HG02938 (cell line): ENCODE measurements around the gene YBX3.

ENCODE experiments used
- ATAC-seq: cut with Tn5 transposase; IDR thresholded peaks from one replicate; pipeline ENCODE4 v1.9.1; 2021; ENCODE audit warnings: mild to moderate bottlenecking, moderate library complexity; ENCODE audit not compliant: unreplicated experiment

YBX3 gene

DNA sequence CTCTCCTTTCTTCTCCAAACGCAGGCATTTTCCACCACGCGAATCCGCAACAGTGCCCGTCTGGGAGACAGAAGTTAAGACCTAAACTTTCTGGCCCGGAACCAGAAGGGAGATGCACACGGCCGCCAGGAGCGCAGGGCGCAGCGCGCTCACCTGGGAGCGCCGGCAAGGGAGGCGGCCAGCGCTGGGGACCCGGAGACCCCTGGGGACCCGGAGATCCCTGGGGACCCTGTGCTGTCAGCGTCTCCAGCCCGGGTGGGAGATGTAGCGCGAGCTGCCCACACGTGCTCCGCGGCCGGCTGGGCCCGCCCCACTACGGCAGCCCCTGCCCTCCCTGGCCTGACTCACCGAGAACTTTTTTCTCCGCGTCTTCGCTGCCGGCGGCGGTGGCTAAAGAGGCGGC, 620 bp downstream of the YBX3 start:
- peak; percentile 38 for ATAC-seq

DNA sequence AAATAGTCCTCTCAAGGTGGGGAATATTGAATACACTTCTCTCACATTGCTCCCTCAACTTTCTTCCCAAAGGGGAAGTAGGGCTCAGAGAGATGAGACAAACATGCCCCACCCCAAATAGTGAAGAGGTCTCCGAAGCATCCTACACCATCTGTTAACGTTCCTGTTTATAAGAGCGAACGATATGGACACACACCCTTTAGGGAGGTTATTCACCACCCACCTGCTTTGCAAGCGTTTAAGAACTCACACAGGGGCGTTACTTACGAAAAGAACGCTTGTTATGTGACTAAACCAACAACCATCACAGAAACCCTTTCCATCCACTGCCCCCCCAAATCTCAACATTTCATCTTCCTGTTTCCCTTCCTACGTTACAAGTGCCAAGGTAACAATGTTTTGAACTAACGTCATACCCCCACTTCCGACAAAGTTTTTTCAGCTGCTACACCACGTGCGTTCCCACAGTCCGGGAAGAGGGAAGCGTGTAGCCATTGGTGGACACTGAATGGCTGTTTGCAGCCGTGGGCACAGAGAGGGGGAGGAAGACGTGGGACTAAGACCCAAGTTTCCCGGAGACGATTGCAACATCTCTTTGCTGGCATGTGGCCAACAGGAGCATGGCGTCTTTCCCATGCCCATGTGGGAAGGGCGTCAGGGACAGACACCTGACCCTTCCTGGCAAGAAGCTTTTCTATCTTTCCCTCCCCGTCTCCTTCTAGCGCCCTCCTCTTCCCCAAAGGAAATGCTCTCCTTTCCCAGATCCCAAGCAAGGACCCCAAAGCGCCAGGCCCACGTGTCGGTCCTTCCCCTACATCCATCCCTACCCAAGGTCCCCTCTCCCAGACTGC, 1.2 kb downstream of the YBX3 start:
- peak; percentile 43 for ATAC-seq

DNA sequence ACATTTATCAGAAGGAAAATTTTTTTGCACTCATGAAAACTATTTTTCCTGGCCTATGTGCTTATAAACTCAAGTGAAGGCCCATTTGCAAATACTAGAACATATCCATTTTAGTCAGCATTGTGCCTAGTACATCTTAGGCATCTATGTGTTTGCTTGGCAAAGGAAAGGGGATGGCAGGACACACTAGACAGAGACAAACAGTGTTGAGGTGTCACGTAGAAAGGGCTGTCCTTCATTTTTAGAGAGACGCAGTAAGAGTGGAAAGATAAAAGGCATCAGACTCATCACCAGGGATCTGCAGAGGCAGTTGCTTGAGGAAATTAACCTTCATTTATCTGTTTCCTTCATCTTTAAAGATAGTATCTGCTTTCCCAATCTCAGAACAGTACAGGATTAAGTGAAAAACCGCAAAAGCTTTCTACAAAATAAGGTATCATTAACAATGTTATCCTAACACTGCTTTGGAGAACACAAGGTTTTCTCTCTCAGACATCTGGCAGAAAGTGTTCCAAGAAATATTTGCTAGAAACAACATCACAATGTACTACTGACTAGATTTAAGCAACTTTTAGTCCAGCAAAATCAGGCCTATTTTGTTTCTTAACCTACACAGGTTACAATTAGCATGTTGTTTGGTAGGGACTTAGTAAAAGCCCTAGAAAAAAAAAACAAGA, 2.0 kb downstream of the YBX3 start:
- ATAC-seq, result no peak

DNA sequence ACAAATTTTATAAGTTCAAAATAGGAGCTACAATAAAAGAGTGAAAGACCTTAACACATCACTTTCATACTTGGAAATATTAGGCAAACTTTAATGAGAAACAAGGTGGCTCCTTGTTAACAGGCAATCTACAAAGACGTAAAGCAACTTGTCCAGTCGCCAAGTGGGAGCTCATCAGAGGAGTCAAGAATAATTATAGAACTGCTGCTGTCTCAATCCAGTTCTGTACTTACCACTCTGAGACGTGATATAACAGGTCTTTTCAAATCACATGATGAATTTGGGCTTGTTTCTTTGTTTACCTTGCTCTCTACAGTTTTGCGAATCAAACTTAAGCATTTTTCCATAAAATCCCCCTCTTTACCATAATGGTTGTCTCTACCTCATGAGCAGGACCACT, 3.6 kb downstream of the YBX3 start:
- ATAC-seq, result no peak

DNA sequence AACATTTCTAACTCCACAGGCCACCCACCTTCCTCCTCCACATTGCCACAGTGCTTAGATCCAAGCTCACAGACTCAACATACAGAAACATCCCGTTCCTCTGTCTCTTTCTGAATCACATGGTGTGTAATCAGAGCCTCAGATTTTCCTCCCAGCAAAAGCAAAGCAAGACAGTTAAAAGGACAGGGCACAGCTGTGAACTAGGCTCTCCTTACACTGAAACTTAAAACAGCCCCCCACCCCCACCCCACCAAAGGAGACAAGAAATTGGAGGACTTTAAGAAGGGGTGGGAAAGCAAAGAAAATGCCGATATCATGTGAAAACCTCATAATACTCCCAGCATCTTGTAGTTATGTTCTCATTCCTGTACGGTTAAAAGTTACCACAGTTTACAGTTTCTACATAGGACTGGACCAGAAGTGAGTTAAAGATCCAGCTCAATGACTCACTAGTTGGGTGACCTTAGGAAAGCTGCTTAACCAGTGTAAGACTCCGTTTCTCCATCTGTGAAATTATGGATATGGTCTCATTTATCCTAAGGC, 4.8 kb downstream of the YBX3 start:
- no peak for ATAC-seq

DNA sequence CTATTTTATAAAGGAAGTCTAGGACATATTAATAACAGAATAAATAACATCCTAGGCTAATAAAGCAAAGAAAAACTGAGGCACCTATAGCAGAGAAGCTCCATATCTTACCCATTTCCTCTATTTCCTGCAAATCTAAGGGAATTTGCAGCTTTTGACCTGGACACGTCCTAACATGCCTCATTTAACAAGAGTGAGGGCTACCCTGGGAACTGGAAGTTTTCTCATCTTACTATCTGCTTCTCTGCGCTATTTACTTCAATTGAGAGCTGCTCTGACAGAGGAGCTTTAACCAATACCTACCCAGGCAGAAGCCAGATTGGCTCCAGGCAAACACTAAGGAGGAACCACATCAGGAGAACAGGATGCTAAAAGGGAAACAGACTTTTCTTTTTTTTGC, 5.7 kb downstream of the YBX3 start:
- no peak for ATAC-seq

DNA sequence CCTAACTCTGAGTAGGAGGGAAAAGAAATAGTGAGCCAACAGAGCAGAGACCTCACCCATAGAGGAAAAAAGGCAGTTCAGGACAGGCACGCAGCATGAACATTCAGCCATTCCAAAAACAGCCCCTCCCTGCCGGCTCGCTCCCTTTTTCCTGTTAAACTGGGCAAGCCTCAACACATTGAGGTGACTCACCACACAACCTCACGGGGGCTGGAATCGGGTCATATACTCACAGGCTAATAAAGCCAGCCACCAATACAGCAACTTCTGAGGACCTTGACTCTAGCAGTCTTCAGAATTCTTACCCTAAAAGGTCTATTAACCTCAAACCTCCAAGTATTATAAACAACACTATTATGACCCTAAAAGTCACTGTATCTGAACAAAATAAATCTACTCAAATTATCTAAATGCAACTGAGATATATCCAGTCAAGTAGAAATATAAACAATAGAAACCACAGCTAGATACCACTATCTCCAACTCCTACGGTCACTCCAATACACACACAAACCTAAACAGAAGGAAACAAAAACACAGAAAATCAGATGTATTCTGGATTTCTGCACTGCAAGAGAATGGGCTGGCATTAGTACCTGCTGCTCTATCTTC, 6.3 kb downstream of the YBX3 start:
- ATAC-seq, result no peak

DNA sequence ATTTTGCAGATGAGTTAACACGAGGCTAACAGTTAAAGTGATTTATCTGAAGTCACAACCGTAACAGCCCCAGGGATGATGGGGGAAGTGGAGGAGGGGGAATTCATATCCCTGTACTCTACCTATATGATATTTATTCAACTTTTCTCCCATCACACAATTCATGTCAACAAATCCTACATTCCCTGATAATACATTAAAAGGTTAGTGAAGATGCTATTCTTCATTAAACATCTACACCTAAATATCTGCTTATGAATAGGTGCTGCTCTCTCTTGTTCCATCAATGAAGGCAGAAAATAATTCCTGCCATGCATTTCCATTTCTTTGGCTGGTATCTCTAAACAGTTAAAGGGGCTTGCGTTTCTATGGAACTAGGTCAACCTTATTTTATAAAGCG, 6.8 kb downstream of the YBX3 start:
- ATAC-seq, result no peak

DNA sequence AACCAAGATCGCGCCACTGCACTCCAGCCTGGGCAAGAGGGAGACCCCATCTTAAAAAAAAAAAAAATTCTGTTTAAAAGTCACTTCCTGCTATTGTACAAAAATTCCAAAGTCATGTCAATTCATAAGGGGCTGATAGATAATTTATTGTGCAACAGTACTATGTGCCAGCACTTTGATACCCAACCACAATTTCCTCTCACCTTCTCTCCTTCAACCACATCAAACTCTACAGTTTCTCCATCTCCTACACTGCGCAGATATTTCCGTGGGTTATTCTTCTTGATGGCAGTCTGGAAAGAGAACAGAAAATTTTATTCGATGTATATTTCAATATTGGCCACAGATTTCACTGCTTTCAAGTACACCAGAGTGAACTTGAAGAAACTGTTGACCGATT, 7.6 kb downstream of the YBX3 start:
- no peak for ATAC-seq

DNA sequence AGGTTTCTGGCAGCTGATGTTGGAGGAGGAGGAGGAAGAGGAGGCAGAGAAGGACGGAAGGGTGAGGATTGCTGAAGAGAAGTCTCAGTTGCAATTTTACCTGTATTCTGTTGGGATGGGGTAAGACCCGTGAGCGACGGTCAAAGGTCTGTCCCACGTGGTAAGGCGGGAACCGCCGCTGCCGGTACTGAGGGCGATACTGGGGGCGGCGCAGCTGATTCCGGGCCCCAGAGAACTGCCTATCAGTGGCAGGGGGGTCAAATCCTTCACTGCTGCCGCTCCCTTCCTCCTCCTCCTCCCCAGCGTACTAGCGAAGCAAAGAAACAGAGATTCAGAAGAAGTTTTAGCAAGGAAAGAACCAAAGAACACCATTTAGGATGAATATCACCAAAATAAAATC, 13.3 kb downstream of the YBX3 start:
- no peak for ATAC-seq

DNA sequence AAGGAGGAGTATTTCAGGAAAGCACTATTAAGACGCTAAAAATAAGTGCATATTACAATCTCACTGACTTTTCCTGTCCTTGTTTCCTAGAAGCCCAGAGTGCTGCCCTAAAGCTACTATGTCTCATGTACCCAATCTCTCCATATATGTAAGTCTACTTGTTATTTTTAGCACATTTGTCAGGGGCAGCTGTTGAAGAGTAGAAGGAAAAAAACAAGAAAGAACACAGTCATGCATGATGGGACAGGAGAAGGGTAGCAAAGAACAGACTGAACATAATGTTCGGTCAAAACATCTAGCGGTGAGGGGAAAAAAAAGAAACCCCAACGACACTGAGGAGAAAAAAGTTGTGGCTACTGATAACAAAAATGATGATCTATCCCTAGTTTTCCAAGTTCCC, 14.3 kb downstream of the YBX3 start:
- ATAC-seq, result no peak

DNA sequence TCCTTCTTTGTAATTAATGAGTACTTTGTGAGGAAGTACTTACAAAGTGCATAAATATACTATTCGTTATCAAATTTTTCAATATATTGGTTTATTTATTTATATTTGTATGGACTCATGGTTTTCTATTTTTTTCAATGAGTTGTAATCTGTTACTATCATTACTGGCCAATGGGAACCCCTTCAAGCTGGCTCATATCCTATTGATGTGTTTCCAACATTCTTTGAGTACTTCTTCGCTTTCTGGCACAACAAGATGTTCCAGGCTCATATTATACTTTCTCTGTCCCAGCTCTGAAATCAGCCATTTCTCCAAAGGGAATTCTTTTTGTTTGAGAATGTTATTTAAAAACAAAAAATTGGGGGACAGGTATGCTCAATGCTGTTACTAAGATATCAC, 17.5 kb downstream of the YBX3 start:
- ATAC-seq, result no peak

DNA sequence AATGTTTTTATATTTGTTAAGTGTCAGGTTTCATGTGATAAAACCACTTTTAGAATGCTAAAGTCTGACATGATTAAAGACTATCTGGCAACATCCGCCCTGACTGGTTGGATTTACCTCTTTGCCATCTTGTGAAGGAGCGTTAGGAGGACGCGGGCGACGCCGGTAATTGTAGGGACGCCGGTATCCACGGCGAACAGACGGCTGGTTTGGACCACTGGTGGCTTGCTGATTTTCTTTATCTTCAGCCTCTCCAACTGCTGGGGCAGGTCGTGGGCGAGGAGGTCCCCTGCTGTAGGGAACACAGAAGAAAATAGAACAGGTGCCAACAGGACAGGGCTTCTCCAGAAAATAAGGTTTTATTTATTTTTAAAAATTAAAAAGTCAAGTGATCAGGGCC, 21.3 kb downstream of the YBX3 start:
- ATAC-seq, result no peak

DNA sequence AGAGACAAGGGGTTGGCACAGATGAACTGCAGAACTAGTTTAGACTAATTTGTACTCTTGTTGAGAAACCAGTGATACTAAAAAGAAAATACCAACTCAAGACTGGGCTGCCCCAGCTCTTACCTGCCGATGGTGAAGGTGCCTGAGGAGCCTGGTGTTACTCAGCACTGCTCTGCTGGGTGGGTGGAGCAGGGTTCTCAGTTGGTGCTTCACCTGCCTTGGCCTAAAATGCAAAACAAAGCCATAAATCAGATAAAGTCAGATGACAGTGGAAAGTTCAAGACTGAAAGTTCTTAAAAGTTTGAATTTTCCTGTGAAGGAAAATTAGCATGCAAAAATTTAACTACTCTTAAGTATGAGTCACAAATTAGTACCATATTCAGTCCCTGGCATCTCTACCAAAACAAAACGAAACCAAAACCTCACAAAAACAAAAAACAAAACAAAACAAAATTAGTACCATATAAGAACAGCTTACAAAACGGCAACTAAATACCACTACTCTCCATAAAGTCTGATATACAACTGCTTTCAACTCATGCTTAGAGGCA, 21.9 kb downstream of the YBX3 start:
- ATAC-seq, result no peak

DNA sequence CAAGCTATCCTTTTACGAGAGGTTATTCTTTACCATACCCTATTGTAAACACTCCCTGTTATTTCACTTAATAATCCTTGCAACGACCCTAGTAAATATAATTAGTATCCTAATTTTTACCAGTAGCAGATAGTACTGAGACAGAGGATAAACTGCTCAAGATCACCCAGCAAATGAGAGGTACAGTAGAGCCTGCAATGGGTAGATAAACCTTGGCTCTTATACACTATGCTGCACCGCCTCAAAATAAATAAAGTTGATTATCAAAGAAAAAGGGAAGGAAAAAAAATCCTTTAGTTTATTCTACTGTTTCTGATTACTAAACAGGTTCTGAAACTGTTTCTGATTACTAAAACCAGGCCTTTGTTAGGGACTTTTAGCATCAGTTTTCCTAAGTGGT, 22.5 kb downstream of the YBX3 start:
- ATAC-seq, result no peak

DNA sequence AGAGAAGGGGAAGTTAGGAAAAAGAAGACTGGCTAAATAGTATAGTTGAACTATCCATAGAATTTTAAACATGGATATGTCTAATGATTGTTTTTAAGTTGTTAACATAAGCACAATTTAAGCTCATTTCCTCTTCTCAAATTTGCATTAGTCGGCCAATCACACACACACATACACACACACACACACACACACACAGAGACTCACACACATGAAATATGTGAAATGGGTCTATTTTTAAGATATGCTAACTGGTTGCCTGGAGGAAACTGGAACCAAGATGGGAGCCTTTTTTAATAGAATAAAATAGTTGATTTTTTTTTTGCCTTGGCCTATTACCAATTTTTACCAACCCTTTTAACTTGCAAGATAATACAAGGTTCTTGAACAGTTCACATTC, 25.3 kb downstream of the YBX3 start:
- no peak for ATAC-seq

DNA sequence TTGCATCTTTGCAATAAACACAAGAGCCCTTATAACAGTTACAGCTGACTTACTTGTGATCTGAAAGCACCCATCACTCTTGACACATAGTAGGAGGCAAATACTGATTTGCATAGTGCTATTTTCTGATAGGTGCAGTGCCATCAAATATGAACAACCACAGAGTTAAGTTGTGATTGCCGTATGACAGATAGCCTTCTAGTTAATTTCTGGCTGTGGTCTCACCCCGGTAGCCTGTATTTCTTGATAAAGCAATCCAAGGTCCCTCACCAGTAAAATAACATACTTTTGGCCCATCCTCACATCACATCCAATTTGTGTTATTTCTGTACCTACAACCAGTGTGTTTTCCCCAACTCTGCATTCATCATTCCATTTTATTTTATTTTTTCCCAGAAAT, 26.0 kb downstream of the YBX3 start:
- no peak for ATAC-seq

DNA sequence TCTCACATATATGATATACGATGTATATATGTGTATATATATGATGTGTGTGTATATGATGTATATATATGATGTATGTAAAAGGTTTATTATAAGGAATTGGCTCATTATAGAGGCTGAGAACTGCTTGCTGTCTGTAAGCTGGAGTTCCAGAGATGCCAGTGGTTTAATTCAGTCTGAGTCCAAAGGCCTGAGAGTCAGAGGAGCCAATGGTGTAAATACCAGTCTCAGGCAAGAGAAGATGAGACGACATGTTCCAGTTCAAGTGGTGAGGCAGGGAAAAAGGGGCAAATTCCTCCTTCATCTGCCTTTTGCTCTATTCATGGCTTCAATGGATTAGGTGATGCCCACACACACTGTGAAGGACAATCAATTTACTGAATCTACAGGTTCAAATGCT, 32.2 kb downstream of the YBX3 start:
- no peak for ATAC-seq

DNA sequence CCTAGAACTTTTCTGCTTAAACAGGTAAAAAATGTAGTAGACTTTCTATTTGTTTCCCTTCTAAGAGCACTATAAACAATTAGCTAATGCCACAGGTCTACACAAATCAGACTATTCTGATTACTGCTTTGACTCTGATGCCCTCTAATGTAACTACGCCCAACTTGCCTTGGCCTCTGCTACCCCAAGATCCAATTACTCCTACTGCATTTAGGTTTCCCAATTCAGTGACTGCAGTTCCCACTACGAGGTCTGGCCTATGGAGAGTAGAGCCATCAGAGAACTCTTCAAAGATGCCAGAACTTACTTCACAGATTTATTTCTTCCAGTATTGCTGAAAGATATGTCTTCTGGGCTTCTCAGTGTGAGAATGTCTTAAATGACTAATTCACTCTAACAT, 34.0 kb downstream of the YBX3 start:
- ATAC-seq, result no peak

DNA sequence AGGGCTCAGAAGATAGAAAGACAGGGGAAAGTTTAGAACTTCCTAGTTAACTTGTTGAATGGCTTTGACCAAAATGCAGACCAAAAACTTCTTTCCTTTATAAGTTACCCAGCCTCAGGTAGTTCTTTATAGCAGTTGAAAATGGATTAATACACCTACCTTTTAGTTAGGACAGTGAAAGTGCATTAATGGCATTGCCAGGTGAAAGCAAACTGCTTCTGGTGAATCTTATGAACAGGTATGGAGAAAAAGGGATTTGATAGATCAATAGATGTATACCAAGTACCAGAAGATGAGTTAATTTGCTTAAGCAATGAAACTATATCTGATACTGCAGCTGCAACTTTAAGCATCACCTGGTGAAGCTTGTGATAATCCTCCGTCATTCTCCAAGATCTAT, 35.1 kb downstream of the YBX3 start:
- ATAC-seq, result no peak

DNA sequence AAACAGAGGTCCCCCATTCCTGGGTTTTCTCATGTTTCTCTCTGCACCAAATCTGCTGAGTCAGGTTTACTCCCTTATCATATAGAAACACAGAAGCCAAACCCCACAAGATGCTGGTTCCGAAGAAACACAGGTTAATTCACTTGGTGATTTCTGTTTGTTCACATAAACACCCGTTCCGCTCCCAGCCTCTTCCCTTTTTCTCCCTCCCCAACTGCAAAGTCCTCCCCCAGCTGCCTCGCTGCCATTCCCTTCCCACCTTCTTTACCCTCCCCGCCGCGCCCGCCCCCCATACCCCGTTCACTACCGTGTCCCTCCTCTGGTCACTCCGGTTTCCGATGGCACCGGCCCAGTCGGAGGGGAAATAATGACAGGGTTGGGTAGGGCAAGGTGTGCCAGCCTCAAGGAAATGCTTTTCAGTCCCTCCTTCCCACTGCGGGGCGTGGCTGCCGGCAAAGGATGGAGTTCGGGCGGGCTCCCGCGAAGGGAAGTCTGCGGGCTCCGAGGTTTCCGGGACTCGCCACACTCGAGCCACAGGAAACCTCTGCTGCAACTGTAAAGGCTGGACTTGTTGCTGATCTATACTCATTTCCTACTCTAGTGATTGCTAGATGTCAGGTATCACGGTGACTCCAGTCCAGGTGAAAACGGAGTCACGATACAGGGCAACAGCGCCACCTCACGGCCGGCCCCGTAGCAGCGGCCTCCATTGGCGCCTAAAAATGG, 49.3 kb downstream of the YBX3 start, which contains the start of gene STYK1:
Gene STYK1, minus strand, starts transcription at position 394 of the 726 bp plus-strand sequence. CDS start 39,434 bp downstream, outside the sequence.
- no peak for ATAC-seq
